DND-41 (cell line): Measurements from ENCODE around the gene SPEF2.

Experiments
- EZH2 ChIP-seq: IDR thresholded peaks from 3 replicates; pipeline ENCODE4 v1.6.1; 2012; ENCODE audit warnings: borderline replicate concordance, low read depth, mild to moderate bottlenecking, moderate library complexity, low read length, inconsistent platforms; ENCODE audit not compliant: severe bottlenecking
- TF ChIP-seq, protein P1 (sequence below): IDR thresholded peaks from 2 replicates; pipeline ENCODE4 v1.5.1; 2012; ENCODE audit warnings: borderline replicate concordance, low read length, moderate library complexity, mild to moderate bottlenecking; ENCODE audit not compliant: poor library complexity, severe bottlenecking; ENCODE audit errors: extremely low read depth

DNA sequence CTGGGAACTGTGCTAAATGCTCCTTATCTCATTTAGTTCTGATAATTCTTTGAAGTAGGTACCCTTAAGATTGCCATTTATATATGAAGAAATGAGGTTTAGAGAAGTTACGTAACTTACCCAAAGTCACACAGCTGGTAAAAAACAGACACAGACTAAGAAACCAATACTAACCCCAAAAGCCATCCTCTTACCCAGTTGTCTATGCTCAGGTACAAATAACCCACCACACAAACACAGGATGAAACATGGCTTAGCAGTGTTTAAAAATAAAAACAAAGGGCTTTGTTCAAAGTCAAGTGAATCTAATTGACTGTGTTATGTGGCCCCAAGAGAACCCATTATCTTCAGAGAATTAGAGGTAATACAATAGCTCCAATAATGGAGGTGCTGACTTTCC lies 202.0 kb downstream of the SPEF2 start:
- no peak for TF ChIP-seq EZH2
- TF ChIP-seq, protein P1, sequence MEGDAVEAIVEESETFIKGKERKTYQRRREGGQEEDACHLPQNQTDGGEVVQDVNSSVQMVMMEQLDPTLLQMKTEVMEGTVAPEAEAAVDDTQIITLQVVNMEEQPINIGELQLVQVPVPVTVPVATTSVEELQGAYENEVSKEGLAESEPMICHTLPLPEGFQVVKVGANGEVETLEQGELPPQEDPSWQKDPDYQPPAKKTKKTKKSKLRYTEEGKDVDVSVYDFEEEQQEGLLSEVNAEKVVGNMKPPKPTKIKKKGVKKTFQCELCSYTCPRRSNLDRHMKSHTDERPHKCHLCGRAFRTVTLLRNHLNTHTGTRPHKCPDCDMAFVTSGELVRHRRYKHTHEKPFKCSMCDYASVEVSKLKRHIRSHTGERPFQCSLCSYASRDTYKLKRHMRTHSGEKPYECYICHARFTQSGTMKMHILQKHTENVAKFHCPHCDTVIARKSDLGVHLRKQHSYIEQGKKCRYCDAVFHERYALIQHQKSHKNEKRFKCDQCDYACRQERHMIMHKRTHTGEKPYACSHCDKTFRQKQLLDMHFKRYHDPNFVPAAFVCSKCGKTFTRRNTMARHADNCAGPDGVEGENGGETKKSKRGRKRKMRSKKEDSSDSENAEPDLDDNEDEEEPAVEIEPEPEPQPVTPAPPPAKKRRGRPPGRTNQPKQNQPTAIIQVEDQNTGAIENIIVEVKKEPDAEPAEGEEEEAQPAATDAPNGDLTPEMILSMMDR = no peak
